ENCODE measurements around the gene ZC3H7B. TPM values are rescaled to one million over a fixed set of nuclear protein-coding genes. Genes with fewer than 3 reads are reported as not detected.

Gene ZC3H7B
- total RNA-seq, 2 donors from 2014 or later: 35.2 to 51.7 TPM

DNA sequence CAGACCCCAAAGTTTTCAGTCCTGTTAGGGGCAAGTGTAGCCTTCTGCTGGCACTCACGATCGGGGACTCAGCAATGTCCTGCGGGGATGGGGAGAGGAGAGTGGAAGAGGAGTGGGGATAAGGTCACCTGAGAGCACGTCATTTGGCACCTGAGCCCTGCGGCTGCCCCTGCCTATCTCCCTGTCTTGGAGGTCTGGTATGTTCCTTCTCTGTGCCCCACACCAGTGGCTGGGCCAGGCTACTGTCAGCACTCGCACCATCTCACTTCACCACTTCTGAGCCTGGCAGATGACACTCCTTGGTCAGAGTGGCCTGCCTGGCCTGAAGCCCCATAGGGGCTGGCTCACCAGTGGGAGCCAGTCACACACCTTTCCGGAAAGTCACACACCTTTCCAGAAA is 40.5 kb upstream of the ZC3H7B start:
- Histone ChIP-seq H3K9me3 (no peaks in the 10 kb centered on the region), H3K4me1 (no peaks in the 10 kb centered on the region), H3K27ac (no peak overlapping the region), H3K27me3 (no peaks in the 10 kb centered on the region), H3K36me3 (peaks cover 8% of the 10 kb centered on the region), H3K4me3 (no peak overlapping the region), H3K9ac (ENCODE audit: low read depth in 2 of 2, low read length in 2 of 2) (no peak overlapping the region)
- intact Hi-C loops (cut with DNase I): no loop called here
- DNase-seq: no peak
- TF ChIP-seq, protein P1, sequence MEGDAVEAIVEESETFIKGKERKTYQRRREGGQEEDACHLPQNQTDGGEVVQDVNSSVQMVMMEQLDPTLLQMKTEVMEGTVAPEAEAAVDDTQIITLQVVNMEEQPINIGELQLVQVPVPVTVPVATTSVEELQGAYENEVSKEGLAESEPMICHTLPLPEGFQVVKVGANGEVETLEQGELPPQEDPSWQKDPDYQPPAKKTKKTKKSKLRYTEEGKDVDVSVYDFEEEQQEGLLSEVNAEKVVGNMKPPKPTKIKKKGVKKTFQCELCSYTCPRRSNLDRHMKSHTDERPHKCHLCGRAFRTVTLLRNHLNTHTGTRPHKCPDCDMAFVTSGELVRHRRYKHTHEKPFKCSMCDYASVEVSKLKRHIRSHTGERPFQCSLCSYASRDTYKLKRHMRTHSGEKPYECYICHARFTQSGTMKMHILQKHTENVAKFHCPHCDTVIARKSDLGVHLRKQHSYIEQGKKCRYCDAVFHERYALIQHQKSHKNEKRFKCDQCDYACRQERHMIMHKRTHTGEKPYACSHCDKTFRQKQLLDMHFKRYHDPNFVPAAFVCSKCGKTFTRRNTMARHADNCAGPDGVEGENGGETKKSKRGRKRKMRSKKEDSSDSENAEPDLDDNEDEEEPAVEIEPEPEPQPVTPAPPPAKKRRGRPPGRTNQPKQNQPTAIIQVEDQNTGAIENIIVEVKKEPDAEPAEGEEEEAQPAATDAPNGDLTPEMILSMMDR (IDR thresholded peaks at IDR 0.05): no peak

DNA sequence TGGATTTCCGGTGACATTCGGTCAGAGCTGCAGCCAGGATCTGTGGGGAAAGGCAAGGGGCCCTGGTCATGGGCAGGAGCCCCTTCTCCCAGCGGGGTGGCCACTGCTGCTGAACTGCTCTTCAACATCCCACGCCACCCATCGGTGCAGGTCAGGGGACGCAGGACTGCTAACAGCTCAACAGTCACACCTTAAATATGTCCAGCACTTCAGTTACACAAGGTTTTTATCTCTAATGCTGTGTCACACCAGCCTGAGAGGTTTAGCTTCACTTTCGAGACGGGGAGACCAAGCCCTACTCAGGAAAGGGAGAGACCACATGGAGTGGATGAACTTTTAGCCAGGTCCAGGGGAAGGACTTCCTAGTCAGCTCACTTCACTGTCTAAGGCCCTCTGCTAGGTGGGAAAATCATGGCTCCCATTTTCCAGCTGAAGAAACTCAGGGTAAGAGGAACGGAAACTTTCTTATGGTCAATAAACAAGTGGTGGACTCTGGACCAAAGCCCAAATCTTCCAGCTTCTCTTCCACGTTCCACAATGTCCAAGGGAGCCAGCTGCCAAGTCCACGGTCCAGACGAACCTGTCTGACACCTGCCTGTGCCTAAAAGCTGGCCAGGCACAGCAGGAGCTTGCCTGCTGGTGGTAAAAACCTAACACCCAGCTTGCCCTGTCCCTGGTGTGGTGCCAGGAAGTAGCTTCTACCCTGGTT is 39.6 kb upstream of the ZC3H7B start:
- intact Hi-C loops (cut with DNase I): no loop called here
- Histone ChIP-seq H3K36me3 (peaks cover 8% of the 10 kb centered on the region), H3K27ac (no peak overlapping the region), H3K4me3 (no peak overlapping the region), H3K4me1 (no peaks in the 10 kb centered on the region), H3K9me3 (no peaks in the 10 kb centered on the region), H3K27me3 (no peaks in the 10 kb centered on the region), H3K9ac (ENCODE audit: low read depth in 2 of 2, low read length in 2 of 2) (no peak overlapping the region)
- TF ChIP-seq, protein P1 (IDR thresholded peaks at IDR 0.05): no peak
- no peak for DNase-seq

GRCh38 chr22:41262250-41262765 is 39.0 kb upstream of the ZC3H7B start:
- intact Hi-C loops (cut with DNase I): no loop called here
- Histone ChIP-seq H3K27ac (no peak overlapping the region), H3K36me3 (peaks cover 9% of the 10 kb centered on the region)

DNA sequence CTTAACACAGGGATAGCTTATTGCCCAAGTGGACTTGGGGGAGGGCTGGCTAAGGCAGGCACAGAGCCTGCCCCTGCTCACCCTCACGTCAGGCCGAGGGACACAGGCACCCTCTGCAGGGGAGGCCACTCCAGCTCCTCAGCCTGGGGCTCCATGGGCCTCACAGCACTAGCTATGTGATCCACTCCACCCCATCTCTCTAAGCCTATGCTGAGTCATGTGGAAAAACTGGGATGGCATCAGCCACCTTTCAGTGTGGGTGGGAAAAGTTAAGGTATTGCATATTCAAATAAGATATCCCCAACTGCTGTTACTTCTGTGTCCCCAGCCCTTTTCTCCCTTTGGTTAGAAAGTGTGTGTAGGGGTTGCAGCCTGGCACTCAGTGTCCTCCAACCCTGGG is 37.6 kb upstream of the ZC3H7B start:
- Histone ChIP-seq H3K4me3 (no peak overlapping the region), H3K27me3 (no peaks in the 10 kb centered on the region), H3K9me3 (no peaks in the 10 kb centered on the region), H3K27ac (no peak overlapping the region), H3K4me1 (no peaks in the 10 kb centered on the region), H3K36me3 (peaks cover 12% of the 10 kb centered on the region), H3K9ac (ENCODE audit: low read depth in 2 of 2, low read length in 2 of 2) (no peak overlapping the region)
- TF ChIP-seq, protein P1 (IDR thresholded peaks at IDR 0.05): no peak
- intact Hi-C loops (cut with DNase I): no loop called here
- DNase-seq: no peak

More at GRCh38 chr22:41262250-41262765, 39.0 kb upstream of the ZC3H7B start:
- TF ChIP-seq, protein P1 (IDR thresholded peaks at IDR 0.05): no peak
- no peak overlapping the region for H3K9ac ChIP-seq (ENCODE audit: low read depth in 2 of 2, low read length in 2 of 2)
- H3K27me3 ChIP-seq: no peaks in the 10 kb centered on the region
- no peak overlapping the region for H3K4me3 ChIP-seq
- H3K9me3 ChIP-seq: no peaks in the 10 kb centered on the region
- DNase-seq: no peak
- no peaks in the 10 kb centered on the region for H3K4me1 ChIP-seq

GRCh38 chr22:41264408-41264941 is 36.9 kb upstream of the ZC3H7B start:
- no peak overlapping the region for H3K4me3 ChIP-seq
- H3K4me1 ChIP-seq: no peaks in the 10 kb centered on the region
- H3K9me3 ChIP-seq: no peaks in the 10 kb centered on the region
- H3K27me3 ChIP-seq: no peaks in the 10 kb centered on the region
- H3K27ac ChIP-seq: no peak overlapping the region
- H3K36me3 ChIP-seq: peaks cover 12% of the 10 kb centered on the region
- TF ChIP-seq, protein P1 (IDR thresholded peaks at IDR 0.05): no peak
- intact Hi-C loops (cut with DNase I): no loop called here
- DNase-seq: no peak
- H3K9ac ChIP-seq (ENCODE audit: low read depth in 2 of 2, low read length in 2 of 2): no peak overlapping the region
